GM12801 (cell line): ENCODE measurements around the gene TRRAP.

Experiments
- CTCF ChIP-seq: IDR thresholded peaks from one replicate; pipeline ENCODE4 v1.5.1; 2011; ENCODE audit warnings: control low read depth; ENCODE audit not compliant: insufficient read length; ENCODE audit errors: extremely low read depth

The TRRAP gene

GRCh38 chr7:98840096-98840495 lies 38.2 kb upstream of the TRRAP start:
- no peak for TF ChIP-seq CTCF

GRCh38 chr7:98840722-98841121 lies 37.6 kb upstream of the TRRAP start:
- TF ChIP-seq CTCF = no peak

GRCh38 chr7:98841179-98841997 lies 36.9 kb upstream of the TRRAP start:
- peak; percentile 11 for TF ChIP-seq CTCF

GRCh38 chr7:98848918-98849317 lies 29.4 kb upstream of the TRRAP start:
- TF ChIP-seq CTCF = no peak

- no peak for TF ChIP-seq CTCF
Measured at GRCh38 chr7:98852826-98853225, 25.5 kb upstream of the TRRAP start.

GRCh38 chr7:98855610-98856422 lies 22.5 kb upstream of the TRRAP start:
- TF ChIP-seq CTCF = no peak

- no peak for TF ChIP-seq CTCF
Measured at GRCh38 chr7:98860071-98860470, 18.3 kb upstream of the TRRAP start.
